Duodenal mucosa (tissue), 2 donors: Measurements from ENCODE around the gene WDR18.
"Not testable (repeated sequence)": the region's sequence is repeated elsewhere in the genome, so short reads cannot be mapped to it uniquely, and the experiment has no call there.

Source experiments
- H3K27ac ChIP-seq: one replicate; pipeline ENCODE4 v1.7.0; 2013; ENCODE audit warnings: low read depth, low read length
- H3K27me3 ChIP-seq, 2 donors: one replicate each; pipeline ENCODE4 v1.7.0; 2013; ENCODE audit warnings: low read length in 2 of 2, control low read depth in 1 of 2; ENCODE audit not compliant: insufficient read depth in 2 of 2, control insufficient read depth in 1 of 2
- H3K36me3 ChIP-seq, 2 donors: one replicate each; pipeline ENCODE4 v1.7.0; 2013; ENCODE audit warnings: low read length in 2 of 2, control low read depth in 1 of 2; ENCODE audit not compliant: insufficient read depth in 2 of 2, control insufficient read depth in 1 of 2
- H3K4me1 ChIP-seq, 2 donors: one replicate each; pipeline ENCODE4 v1.7.0; 2013; ENCODE audit warnings: low read length in 2 of 2, control low read depth in 1 of 2; ENCODE audit not compliant: insufficient read depth in 2 of 2, control insufficient read depth in 1 of 2
- H3K4me3 ChIP-seq, 2 donors: one replicate each; pipeline ENCODE4 v1.7.0; 2013; ENCODE audit warnings: low read length in 2 of 2, low read depth in 1 of 2
- H3K9ac ChIP-seq, 2 donors: one replicate each; pipeline ENCODE4 v1.7.0; 2013; ENCODE audit warnings: low read length in 2 of 2, low read depth in 1 of 2
- H3K9me3 ChIP-seq, 2 donors: one replicate each; pipeline ENCODE4 v1.7.0; 2013; ENCODE audit warnings: low read length in 2 of 2, control low read depth in 1 of 2; ENCODE audit not compliant: control insufficient read depth in 1 of 2

Gene WDR18

DNA sequence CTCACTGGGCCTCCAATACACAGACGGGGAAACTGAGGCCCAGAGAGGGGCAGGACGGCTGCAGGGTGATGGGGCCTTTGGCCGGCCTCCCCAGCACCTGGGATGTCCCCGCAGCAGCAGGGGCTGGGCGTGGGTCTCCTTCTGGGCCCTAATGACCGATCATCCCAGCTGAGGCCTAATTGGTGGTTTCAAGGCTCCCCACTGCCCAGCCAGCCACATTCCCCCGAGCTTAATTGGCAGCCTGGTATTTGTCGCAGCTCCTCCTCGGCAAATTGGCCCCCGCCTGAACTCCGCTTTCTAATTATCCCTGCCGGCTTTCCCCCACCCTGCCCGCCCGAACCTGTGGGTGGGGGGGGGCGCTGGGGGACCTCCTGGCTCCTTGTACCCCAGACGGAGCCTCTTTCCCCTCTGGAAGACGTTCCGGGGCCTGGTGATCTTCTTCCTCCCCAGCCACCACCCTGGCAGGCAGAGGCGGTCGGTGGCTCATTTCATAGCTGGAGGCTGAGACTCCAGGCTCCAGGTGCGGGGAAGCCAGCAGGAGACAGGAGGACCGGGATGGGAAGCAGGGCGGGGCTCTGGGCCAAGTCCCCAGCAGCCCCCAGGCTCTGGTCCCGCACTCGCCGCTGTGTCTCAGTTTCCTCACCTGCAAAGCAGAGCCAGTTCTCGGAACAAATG lies 27.2 kb upstream of the WDR18 start:
- H3K27me3 ChIP-seq = no peaks in the 10 kb centered on the region
- no peaks in the 10 kb centered on the region for H3K36me3 ChIP-seq
- H3K9ac ChIP-seq = no peak overlapping the region
- H3K4me1 ChIP-seq = peaks cover 13 to 21% of the 10 kb centered on the region in 2 donors
- H3K27ac ChIP-seq = no peak overlapping the region
- H3K9me3 ChIP-seq = no peaks in the 10 kb centered on the region
- H3K4me3 ChIP-seq = no peak overlapping the region

DNA sequence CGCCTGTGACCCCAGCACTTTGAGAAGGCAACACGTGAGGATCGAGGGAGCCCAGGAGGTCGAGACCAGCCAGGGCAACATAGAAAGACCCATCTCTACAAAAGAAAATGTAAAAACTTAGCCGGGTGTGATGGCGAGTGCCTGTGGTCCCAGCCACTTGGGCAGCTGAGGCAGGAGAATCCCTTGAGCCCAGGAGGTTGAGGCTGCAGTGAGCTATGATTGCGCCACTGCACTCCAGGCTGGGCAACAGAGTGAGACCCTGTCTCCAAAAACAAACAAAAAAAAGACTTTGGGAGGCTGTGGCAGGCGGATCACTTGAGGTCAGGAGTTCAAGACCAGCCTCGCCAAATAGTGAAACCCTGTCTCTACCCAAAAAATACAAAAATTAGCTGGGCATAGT lies 26.6 kb upstream of the WDR18 start:
- not testable (repeated sequence) for H3K27ac ChIP-seq, H3K4me3 ChIP-seq, H3K27me3 ChIP-seq, H3K9me3 ChIP-seq, H3K36me3 ChIP-seq, H3K9ac ChIP-seq
- peaks cover 10 to 14% of the 10 kb centered on the region in 2 donors for H3K4me1 ChIP-seq

DNA sequence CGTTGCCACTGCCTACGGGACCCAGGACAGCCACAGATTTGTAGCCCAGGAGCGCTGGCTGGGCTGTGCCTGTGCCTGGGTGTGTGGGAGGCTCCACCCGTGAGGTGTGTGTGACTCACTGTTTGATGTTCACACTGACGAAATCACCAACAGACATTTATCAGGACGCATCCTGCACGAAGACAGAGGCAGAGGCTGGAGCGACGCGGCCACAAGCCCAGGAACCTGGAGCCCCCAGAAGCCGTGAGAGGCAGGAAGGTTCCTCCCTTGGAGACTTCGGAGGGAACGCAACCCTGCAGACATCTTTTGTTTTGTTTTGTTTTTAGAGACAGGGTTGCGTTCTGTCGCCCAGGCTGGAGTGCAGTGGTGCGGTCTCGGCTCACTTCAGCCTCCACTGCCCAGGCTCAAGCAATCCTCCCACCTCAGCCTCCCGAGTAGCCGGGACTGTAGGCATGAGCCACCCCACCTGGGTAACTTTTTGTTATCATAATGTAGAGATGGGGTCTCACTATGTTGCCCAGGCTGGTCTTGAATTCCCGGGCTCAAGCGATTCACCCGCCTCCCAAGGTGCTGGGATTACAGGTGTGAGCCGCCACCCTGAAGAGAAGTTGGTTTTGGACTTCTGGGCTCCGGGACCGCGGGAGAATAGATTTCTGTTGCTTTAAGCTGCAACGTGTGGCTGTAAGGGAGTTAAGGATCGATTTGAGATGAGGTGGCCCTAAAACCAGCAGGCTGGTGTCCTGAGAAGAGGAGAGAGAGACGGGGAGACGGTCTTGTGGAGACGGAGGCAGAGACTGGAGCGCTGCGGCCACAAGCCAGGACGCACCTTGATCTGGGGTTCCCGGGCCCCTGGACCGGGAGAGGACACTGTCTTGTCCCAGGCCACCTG lies 24.9 kb upstream of the WDR18 start:
- Histone ChIP-seq H3K36me3 (peaks cover 0 to 2% of the 10 kb centered on the region in 2 donors), H3K27me3 (no peaks in the 10 kb centered on the region), H3K9ac (no peak overlapping the region), H3K4me1 (peaks cover 0 to 6% of the 10 kb centered on the region in 2 donors), H3K27ac (no peak overlapping the region), H3K4me3 (no peak overlapping the region), H3K9me3 (no peaks in the 10 kb centered on the region)

DNA sequence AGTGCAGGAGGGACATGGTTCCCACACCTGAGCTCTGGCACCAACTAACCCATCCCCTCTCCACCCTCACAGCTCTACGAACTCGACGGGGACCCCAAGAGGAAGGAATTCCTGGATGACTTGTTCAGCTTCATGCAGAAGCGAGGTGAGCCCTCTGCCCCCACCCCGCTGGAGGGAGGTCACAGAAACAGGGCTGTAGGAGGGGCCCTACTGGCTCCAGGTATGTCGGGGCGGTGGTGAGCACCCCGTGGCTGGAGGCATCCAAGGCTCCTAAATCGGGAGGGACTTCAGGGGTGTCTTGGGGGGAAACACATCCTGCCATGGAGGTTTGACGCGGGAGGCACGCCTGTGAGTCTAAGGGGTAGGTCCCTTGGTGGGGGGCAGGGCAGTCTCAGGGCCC lies 24.1 kb upstream of the WDR18 start:
- no peaks in the 10 kb centered on the region for H3K9me3 ChIP-seq

DNA sequence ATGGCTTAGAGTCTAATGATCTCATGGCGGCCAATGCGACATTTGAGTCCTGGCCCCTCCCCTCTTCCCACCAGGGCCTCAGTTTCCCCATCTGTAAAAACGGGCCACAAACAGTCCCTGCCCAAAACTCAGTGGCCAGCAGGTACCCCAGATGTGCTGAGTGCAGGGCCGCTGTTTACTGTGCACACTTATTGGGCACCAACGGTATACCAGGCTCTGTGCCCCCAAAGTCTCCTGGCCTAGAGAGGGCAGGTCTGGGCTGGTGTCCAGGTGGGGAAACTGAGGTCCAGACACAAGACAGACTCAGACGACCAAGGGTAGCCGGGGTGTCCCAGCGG lies 23.6 kb upstream of the WDR18 start:
- no peak overlapping the region for H3K27ac ChIP-seq
- H3K4me1 ChIP-seq = no peaks in the 10 kb centered on the region
- H3K27me3 ChIP-seq = no peaks in the 10 kb centered on the region
- H3K9me3 ChIP-seq = no peaks in the 10 kb centered on the region
- H3K36me3 ChIP-seq = peaks cover 0 to 13% of the 10 kb centered on the region in 2 donors
- no peak overlapping the region for H3K4me3 ChIP-seq
- H3K9ac ChIP-seq = no peak overlapping the region

More for the DNA sequence above, 24.1 kb upstream of the WDR18 start:
- Histone ChIP-seq H3K9ac (no peak overlapping the region), H3K27ac (no peak overlapping the region), H3K4me1 (peaks cover 0 to 4% of the 10 kb centered on the region in 2 donors), H3K27me3 (no peaks in the 10 kb centered on the region), H3K4me3 (no peak overlapping the region), H3K36me3 (peaks cover 0 to 10% of the 10 kb centered on the region in 2 donors)

DNA sequence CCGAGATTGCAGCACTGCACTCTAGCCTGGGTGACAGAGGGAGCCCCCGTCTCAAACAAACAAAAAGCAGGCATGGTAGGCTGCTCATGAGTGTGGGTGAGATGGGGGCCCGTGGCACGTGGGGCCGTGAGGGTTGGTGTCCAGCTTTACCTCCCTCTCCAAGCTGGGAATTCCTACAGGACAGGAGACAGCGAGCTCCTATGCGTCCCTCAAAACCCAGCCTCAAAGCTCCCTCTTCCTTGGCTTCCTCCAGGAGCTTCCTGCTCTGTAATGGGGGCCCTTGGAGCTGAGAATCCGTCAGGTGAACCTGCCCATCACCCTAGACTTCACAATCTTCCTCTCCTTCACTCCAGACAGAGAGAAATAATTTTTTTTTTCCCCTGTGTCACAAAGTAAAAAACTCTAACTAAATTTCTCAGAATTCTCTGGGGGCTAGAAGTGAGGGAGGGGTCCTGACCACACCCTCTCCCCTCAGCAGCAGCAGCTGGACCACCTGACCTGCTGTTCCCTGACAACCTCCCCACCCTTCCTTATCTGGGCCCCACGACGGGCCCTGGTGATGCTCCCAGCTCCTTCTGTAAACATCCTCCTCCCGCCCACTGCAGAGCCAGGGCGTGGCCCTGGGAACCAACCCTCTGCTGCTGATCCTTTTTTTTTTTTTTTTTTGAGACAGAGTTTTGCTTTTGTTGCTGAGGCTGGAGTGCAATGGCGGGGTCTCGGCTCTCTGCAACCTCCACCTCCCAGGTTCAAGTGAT lies 22.1 kb upstream of the WDR18 start:
- no peaks in the 10 kb centered on the region for H3K27me3 ChIP-seq
- peaks cover 0 to 17% of the 10 kb centered on the region in 2 donors for H3K36me3 ChIP-seq
- H3K27ac ChIP-seq = no peak overlapping the region
- H3K4me3 ChIP-seq = no peak overlapping the region
- no peak overlapping the region for H3K9ac ChIP-seq
- H3K9me3 ChIP-seq = no peaks in the 10 kb centered on the region
- H3K4me1 ChIP-seq = no peaks in the 10 kb centered on the region

DNA sequence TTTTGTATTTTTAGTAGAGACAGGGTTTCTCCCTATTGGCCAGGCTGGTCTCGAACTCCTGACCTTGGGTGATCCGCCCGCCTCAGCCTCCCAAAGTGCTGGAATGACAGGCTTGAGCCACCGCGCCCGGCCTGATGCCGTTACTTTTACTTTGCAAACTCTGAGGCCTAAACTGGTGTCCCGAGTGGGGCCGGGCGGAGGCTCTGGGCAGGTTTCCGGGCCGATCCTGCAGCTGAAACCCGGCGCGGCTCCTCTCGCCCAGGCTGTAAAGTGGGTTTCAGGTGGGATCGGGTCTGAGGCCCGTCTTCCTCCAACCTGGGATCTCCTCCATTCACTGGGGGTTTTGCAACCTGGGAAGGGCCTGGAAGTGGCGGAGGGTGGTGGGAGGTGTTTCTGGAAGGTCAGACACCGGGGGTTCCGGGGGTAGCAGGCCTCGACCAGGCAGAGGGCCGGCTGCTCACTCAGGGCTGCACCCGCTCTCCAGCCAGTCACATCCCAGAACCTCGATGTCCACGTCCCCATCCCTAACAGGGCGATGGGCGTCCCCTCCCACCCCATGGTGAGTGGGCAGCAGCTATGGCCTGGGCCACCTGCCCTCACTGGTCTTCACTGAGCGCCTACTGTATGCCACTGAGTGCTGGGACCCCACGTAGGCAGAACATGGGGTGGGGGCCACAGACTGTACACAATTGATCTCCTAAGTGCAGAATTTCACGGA lies 21.3 kb upstream of the WDR18 start:
- no peak overlapping the region for H3K9ac ChIP-seq

DNA sequence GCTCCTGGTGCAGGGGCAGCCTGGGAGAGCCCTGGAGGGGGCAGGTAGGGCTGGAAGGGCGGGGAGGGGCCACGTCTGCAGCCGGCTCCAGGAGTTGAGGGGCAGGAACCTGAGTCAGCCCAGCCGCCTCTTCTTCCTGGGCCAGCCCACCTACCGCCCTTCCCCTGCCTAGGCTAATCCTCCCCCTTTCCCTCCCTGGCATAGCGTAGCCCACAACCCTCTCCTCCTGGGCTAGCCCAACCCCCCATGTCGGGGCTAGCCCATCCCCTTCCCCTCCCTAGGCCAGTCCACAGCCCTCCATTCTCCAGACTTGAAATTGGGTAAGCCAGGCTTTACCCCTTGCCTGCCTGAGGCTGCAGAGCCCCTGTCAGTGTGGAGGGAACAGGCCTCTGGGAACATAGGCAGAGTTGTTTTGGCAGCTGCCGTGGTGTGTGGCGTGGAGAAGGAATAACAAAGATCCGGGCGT lies 20.6 kb upstream of the WDR18 start:
- Histone ChIP-seq H3K36me3 (peaks cover 0 to 25% of the 10 kb centered on the region in 2 donors), H3K27ac (no peak overlapping the region)

More for the DNA sequence above, 21.3 kb upstream of the WDR18 start:
- Histone ChIP-seq H3K4me3 (no peak overlapping the region), H3K27ac (no peak overlapping the region), H3K27me3 (no peaks in the 10 kb centered on the region), H3K9me3 (no peaks in the 10 kb centered on the region), H3K4me1 (no peaks in the 10 kb centered on the region), H3K36me3 (peaks cover 0 to 21% of the 10 kb centered on the region in 2 donors)

DNA sequence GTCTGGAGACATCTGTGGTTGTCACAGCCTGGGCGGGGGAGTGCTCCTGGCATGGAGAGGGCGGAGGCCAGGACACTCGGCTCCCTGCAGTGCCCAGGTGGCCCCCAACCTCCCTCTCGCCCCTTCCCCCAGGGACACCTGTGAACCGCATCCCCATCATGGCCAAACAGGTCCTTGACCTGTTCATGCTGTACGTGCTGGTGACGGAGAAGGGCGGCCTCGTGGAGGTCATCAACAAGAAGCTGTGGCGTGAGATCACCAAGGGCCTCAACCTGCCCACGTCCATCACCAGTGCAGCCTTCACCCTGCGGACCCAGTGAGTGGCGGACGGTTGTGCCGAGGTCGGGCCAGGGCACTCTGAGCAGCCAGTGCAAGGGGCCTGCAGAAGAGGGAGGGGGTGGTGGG lies 20.0 kb upstream of the WDR18 start:
- no peak overlapping the region for H3K4me3 ChIP-seq
- peaks cover 0 to 30% of the 10 kb centered on the region in 2 donors for H3K36me3 ChIP-seq
- no peak overlapping the region for H3K27ac ChIP-seq
- no peaks in the 10 kb centered on the region for H3K27me3 ChIP-seq
- H3K4me1 ChIP-seq = no peaks in the 10 kb centered on the region
- no peak overlapping the region for H3K9ac ChIP-seq
- no peaks in the 10 kb centered on the region for H3K9me3 ChIP-seq

More for the DNA sequence above, 20.6 kb upstream of the WDR18 start:
- no peaks in the 10 kb centered on the region for H3K9me3 ChIP-seq
- H3K9ac ChIP-seq = no peak overlapping the region
- H3K4me1 ChIP-seq = no peaks in the 10 kb centered on the region
- no peaks in the 10 kb centered on the region for H3K27me3 ChIP-seq
- H3K4me3 ChIP-seq = no peak overlapping the region
